Pancreas (tissue), 10 donors: ENCODE data around the gene TMED10. TPM values are rescaled to one million over a fixed set of nuclear protein-coding genes. Genes with fewer than 3 reads are reported as not detected.

Source experiments
- ATAC-seq, 4 donors: fragments of 200-7000 bp; cut with Tn5 transposase; one replicate each; pipeline versions ENCODE4 v1.8.0 to v1.9.1; 2020; ENCODE audit warnings: mild to moderate bottlenecking in 4 of 4, moderate library complexity in 4 of 4
- DNase-seq, 6 donors: peaks; one replicate each; pipeline ENCODE4 v3.0.0-alpha.2; 2020
- FAIRE-seq: peaks from 2 replicates; lab custom pipeline; 2012; peaks lifted over from hg19 to GRCh38; lab: Jason Lieb, UNC
- H3K27ac ChIP-seq, 4 donors: fragments of 200-600 bp; sonication (generic); 1 replicate in 3 of 4; 2 replicates in 1 of 4; pipeline versions ENCODE4 v1.5.0 to v1.8.0; 2020
- H3K27me3 ChIP-seq, 4 donors: fragments of 200-600 bp; one replicate each; pipeline ENCODE4 v1.8.0; 2021
- H3K36me3 ChIP-seq, 3 donors: fragments of 200-600 bp; sonication (generic) in 1 of 3; one replicate each; pipeline versions ENCODE4 v1.5.0 to v1.8.0; 2020 to 2021
- H3K4me1 ChIP-seq, 3 donors: fragments of 200-600 bp; one replicate each; pipeline ENCODE4 v1.8.0; 2021
- H3K4me3 ChIP-seq, 4 donors: fragments of 200-600 bp; sonication (generic) in 2 of 4; one replicate each; pipeline versions ENCODE4 v1.5.0 to v1.8.0; 2020 to 2021
- H3K9me3 ChIP-seq, 4 donors: fragments of 200-600 bp; one replicate each; pipeline ENCODE4 v1.8.0; 2021
- CTCF ChIP-seq, 4 donors: fragments of 200-600 bp; sonication (generic) in 3 of 4; IDR thresholded peaks; one replicate each; pipeline versions ENCODE4 v1.5.0 to v1.8.0; 2021; ENCODE audit warnings: antibody characterized with exemption in 4 of 4
- WGBS, 2 donors: extraction: QIAGEN DNeasy Blood & Tissue Kit; methylation state at CpG; one replicate each; pipeline ENCODE4 v1.1.7; 2013; 5-methylcytosine and 5-hydroxymethylcytosine counted together
- intact Hi-C, 3 donors: fragments of 100-400 bp; cut with DNase I; formaldehyde crosslinking; loops; one replicate each; pipeline versions ENCODE4 v1.11.1 to v1.14.2; 2022
- polyA plus RNA-seq, 2 donors: library from polyadenylated mRNA; stranded (reverse); fragments of 200-250 nt; gene quantifications; one replicate each; pipeline ENCODE4 v1.2.3, GENCODE V29; 2013
- total RNA-seq, 6 donors: library from RNA; stranded (reverse); fragmentation: NEBNext Ultra II Directional in 4 of 6; extraction: Animal tissue kit (Norgen Biotek cat#: 25700) in 4 of 6; gene quantifications; one replicate each; pipeline versions ENCODE4 v1.2.1 to v1.2.4, GENCODE V29; 2021 to 2023
- donor health status: healthy with polysubstance abuse.
- donor health status: DM: no; HTN: no; CAD: no; lungs with moderate emphysema.
- donor health status: DM: no; HTN: no; CAD: no.
- donor health status: control.
- donor health status: control.
- donor health status: Bipolar disorder and iron deficiency.
- donor health status: DM: yes; HTN: yes; CAD: no.
- donor health status: DM: no; HTN: no; CAD: no.
- donor health status: DM: no; HTN: no; CAD: no.
- donor health status: DM: yes; HTN: yes; CAD: no.

Gene TMED10
- 100 to 1,000 TPM; 230 to 377 (median 326) TPM for total RNA-seq
- 100 to 1,000 TPM in 1 of 2 donors, 10 to 100 TPM in 1; 56.0 to 122 TPM for polyA plus RNA-seq

GRCh38 chr14:75176142-75176820 lies at the start of gene TMED10:
TSS of gene TMED10 (minus strand) at chr14:75176612. CDS start at chr14:75176579, 33 bp downstream.
- no peaks in the 10 kb centered on the region for H3K36me3 ChIP-seq
- no peaks in the 10 kb centered on the region for H3K9me3 ChIP-seq
- FAIRE-seq, result no peak
- TF ChIP-seq CTCF (IDR thresholded peaks at IDR 0.05), result no peak
- H3K4me1 ChIP-seq, result peaks cover 8 to 21% (median 15%) of the 10 kb centered on the region in 3 donors
- 0 to 1% methylated on average over 49 of the region's 49 CpGs for WGBS, 2 donors
- peak; percentile 87 to 96 (median 92) for DNase-seq
- intact Hi-C loops, result no loop called here
- ATAC-seq, result peak; percentile 88 to 95 (median 90)
- no peaks in the 10 kb centered on the region for H3K27me3 ChIP-seq
- peak within 1 kb of the TSS; percentile 73 to 96 (median 84) for H3K4me3 ChIP-seq
- H3K27ac ChIP-seq, result peak within 1 kb of the TSS; percentile 93 to 99 (median 98)

- intact Hi-C loops, result no loop called here
- no peak overlapping the region for H3K4me3 ChIP-seq
- H3K27me3 ChIP-seq, result no peaks in the 10 kb centered on the region
- no peak for FAIRE-seq
- ATAC-seq, result no peak
- H3K4me1 ChIP-seq, result peaks cover 8 to 15% (median 10%) of the 10 kb centered on the region in 3 donors
- H3K27ac ChIP-seq, result no peak overlapping the region
- WGBS, 2 donors, result 80 to 86% methylated on average over 2 of the region's 2 CpGs
- no peak for DNase-seq
- TF ChIP-seq CTCF (IDR thresholded peaks at IDR 0.05), result no peak
- H3K36me3 ChIP-seq, result no peaks in the 10 kb centered on the region
- no peaks in the 10 kb centered on the region for H3K9me3 ChIP-seq
These were observed 48.1 kb upstream of the TMED10 start for GRCh38 chr14:75224561-75224960.

- Histone ChIP-seq H3K27me3 (no peaks in the 10 kb centered on the region), H3K27ac (peak overlapping the region in 2 of 4 donors; percentile 37 to 39), H3K9me3 (no peaks in the 10 kb centered on the region), H3K36me3 (no peaks in the 10 kb centered on the region), H3K4me3 (no peak overlapping the region), H3K4me1 (peaks cover 4 to 13% (median 10%) of the 10 kb centered on the region in 3 donors)
- WGBS, 2 donors, result 23 to 32% methylated on average over 4 of the region's 4 CpGs
- FAIRE-seq (no peak), DNase-seq (peak in 2 of 6 donors; percentile 46 to 50), ATAC-seq (peak; percentile 70 to 83 (median 79))
- TF ChIP-seq CTCF (IDR thresholded peaks at IDR 0.05), result no peak
- intact Hi-C loops, result no loop called here
These were observed 47.3 kb upstream of the TMED10 start for GRCh38 chr14:75223664-75224154.

GRCh38 chr14:75222208-75222701 lies 45.8 kb upstream of the TMED10 start:
- peaks cover 4 to 13% (median 10%) of the 10 kb centered on the region in 3 donors for H3K4me1 ChIP-seq
- no peak overlapping the region for H3K4me3 ChIP-seq
- intact Hi-C loops, result no loop called here
- H3K27me3 ChIP-seq, result no peaks in the 10 kb centered on the region
- no peak for FAIRE-seq
- no peak for DNase-seq
- H3K27ac ChIP-seq, result no peak overlapping the region
- peak in 2 of 4 donors; percentile 52 to 57 for ATAC-seq
- H3K9me3 ChIP-seq, result no peaks in the 10 kb centered on the region
- WGBS, 2 donors, result 80 to 90% methylated on average over 12 of the region's 12 CpGs
- no peak for TF ChIP-seq CTCF (IDR thresholded peaks at IDR 0.05)
- H3K36me3 ChIP-seq, result no peaks in the 10 kb centered on the region
